ENCODE results near the gene ERI3.

DNA sequence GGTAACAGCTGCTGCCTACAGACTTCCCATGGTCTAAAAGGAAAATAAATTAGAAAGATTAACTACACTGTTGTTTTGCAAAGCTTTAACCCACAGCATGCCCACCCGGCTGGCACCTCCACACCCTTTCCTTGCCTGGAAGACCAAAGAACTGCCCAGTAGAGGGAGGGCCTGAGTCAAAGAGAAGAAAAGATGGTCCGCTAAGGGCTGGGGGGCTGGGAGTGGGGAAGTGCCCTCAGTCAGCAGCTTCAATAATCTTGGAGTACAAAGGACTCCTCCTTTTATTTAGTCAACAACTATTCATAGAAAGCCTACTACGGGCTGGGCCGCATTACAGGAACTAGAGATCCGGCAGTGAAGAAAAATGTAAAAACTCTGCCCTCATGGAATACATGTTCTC lies 40.6 kb downstream of the ERI3 start:
- TF ChIP-seq EZH2 (IDR thresholded peaks at IDR 0.05; ENCODE audit: borderline replicate concordance, low read depth, low read length, severe bottlenecking) (no peak), POLR2A (IDR thresholded peaks at IDR 0.05; ENCODE audit: low read depth, low read length) (no peak), MYC (IDR thresholded peaks at IDR 0.05; ENCODE audit: low read depth, low read length) (no peak)

All from endothelial cell of umbilical vein (primary cell).